Keratinocyte (primary cell): Measurements from ENCODE around the gene DSCAM. TPM values are rescaled to one million over a fixed set of nuclear protein-coding genes. Genes with fewer than 3 reads are reported as not detected.

ENCODE experiments used
- DNase-seq: peaks from one replicate; pipeline ENCODE4 v3.0.0-alpha.2; 2011; ENCODE audit warnings: low read depth, missing footprints, low spot score
- FAIRE-seq: peaks from 2 replicates; lab custom pipeline; 2011; peaks lifted over from hg19 to GRCh38; lab: Jason Lieb, UNC
- H2AFZ ChIP-seq: 2 replicates; pipeline ENCODE4 v1.6.0; 2012; ENCODE audit warnings: low read length, control low read depth, inconsistent platforms; ENCODE audit not compliant: control insufficient read depth
- H3K27ac ChIP-seq: 2 replicates; pipeline ENCODE4 v1.5.1; 2011; ENCODE audit warnings: low read length; ENCODE audit not compliant: control insufficient read depth, insufficient read depth
- H3K27me3 ChIP-seq: 3 replicates; pipeline ENCODE4 v1.6.0; 2011; ENCODE audit warnings: low read length; ENCODE audit not compliant: control insufficient read depth, insufficient read depth; ENCODE audit errors: extremely low read depth
- H3K36me3 ChIP-seq, 2 experiments: 2 replicates in 1 of 2; 3 replicates in 1 of 2; pipeline ENCODE4 v1.5.1; 2011; ENCODE audit warnings: low read length in 2 of 2, mild to moderate bottlenecking in 1 of 2; ENCODE audit not compliant: control insufficient read depth in 2 of 2, insufficient read depth in 2 of 2; ENCODE audit errors: extremely low read depth in 1 of 2
- H3K4me1 ChIP-seq: 3 replicates; pipeline ENCODE4 v1.5.1; 2011; ENCODE audit warnings: low read length; ENCODE audit not compliant: control insufficient read depth, insufficient read depth; ENCODE audit errors: extremely low read depth
- H3K4me2 ChIP-seq: 3 replicates; pipeline ENCODE4 v1.6.0; 2011; ENCODE audit warnings: low read depth, low read length; ENCODE audit not compliant: control insufficient read depth, insufficient read depth; ENCODE audit errors: extremely low read depth
- H3K4me3 ChIP-seq, 3 experiments: fragments of 200-600 bp in 1 of 3; sonication (generic) in 1 of 3; 2 replicates in 2 of 3; 3 replicates in 1 of 3; pipeline ENCODE4 v1.5.1; 2011 to 2016; ENCODE audit warnings: low read length in 3 of 3, mild to moderate bottlenecking in 3 of 3, control low read depth in 2 of 3, inconsistent platforms in 1 of 3, low read depth in 1 of 3, mixed read lengths in 1 of 3, mixed run types in 1 of 3, moderate library complexity in 1 of 3; ENCODE audit not compliant: control insufficient read depth in 2 of 3, insufficient read depth in 2 of 3; ENCODE audit errors: extremely low read depth in 1 of 3
- H3K79me2 ChIP-seq: 2 replicates; pipeline ENCODE4 v1.6.0; 2012; ENCODE audit warnings: low read length; ENCODE audit not compliant: control insufficient read depth, insufficient read depth
- H3K9ac ChIP-seq: 3 replicates; pipeline ENCODE4 v1.6.0; 2011; ENCODE audit warnings: low read length; ENCODE audit not compliant: control insufficient read depth, insufficient read depth; ENCODE audit errors: extremely low read depth
- H3K9me1 ChIP-seq: 3 replicates; pipeline ENCODE4 v1.6.0; 2011; ENCODE audit warnings: low read length; ENCODE audit not compliant: control insufficient read depth, insufficient read depth; ENCODE audit errors: extremely low read depth
- H3K9me3 ChIP-seq: 2 replicates; pipeline ENCODE4 v1.5.1; 2012; ENCODE audit warnings: low read depth, low read length; ENCODE audit not compliant: control insufficient read depth
- H4K20me1 ChIP-seq: 3 replicates; pipeline ENCODE4 v1.6.0; 2011; ENCODE audit warnings: low read length; ENCODE audit not compliant: control insufficient read depth, insufficient read depth; ENCODE audit errors: extremely low read depth
- EZH2 ChIP-seq: IDR thresholded peaks from one replicate; pipeline ENCODE4 v1.6.1; 2012; ENCODE audit warnings: inconsistent platforms, mild to moderate bottlenecking, low read length, moderate library complexity
- dilution Hi-C: fragments of 300-500 bp; cut with MboI; formaldehyde crosslinking; loops from one replicate; pipeline ENCODE4 v1.7.0; 2020; ENCODE audit warnings: low sequenced_read_pairs; ENCODE audit not compliant: extremely low pct_ligation_motif_present
- polyA plus RNA-seq, 5 experiments: library from polyadenylated mRNA; depleted of rRNA in 3 of 5; stranded (reverse) in 3 of 5; stranded (forward) in 1 of 5; unstranded in 1 of 5; fragments of >200 nt; gene quantifications; 1 replicate in 1 of 5; 2 replicates in 3 of 5; 3 replicates in 1 of 5; pipeline versions ENCODE4 v1.2.1 to v1.2.3, GENCODE V29; 2011 to 2012; ENCODE audit warnings: missing spikeins in 2 of 5, low read depth in 1 of 5, low replicate concordance in 1 of 5
- TF ChIP-seq, protein P1 (sequence below), 3 experiments: IDR thresholded peaks in 1 of 3; conservative IDR thresholded peaks in 1 of 3; optimal IDR thresholded peaks in 1 of 3; 2 replicates in 2 of 3; 3 replicates in 1 of 3; pipeline versions ENCODE3 to v1.5.1; 2011; ENCODE audit warnings: low read length in 3 of 3, mild to moderate bottlenecking in 3 of 3, moderate library complexity in 2 of 3, control low read depth in 1 of 3, inconsistent platforms in 1 of 3; ENCODE audit not compliant: insufficient read depth in 2 of 3; ENCODE audit errors: extremely low read depth in 1 of 3

Gene DSCAM
- polyA plus RNA-seq, 1 donor (not counting 4 experiments of a cell fraction or from before 2014, with no cell fraction given): 2.1 TPM

DNA sequence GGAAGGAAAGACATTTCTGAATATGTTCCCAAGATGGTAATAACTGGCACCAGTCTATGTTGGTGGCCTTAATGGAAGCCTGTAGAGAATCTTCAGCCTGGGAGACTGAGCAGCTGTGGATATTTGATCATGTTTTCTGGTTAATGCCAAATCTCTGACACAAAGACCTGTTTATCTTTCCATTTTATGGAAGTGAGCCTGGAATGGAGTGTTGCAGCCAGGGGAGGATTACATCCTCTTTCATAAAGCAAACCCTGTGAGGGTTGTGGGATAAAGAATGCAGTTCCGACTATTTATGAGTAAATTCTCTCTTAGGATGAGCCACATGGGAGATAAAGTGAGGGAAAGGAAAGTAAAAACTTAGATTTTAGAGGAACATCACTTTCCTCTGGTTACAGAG, 835.6 kb downstream of the DSCAM start:
- no peaks in the 10 kb centered on the region for H3K27me3 ChIP-seq
- DNase-seq (no peak), FAIRE-seq (no peak)
- H3K9me1 ChIP-seq: no peaks in the 10 kb centered on the region
- H3K4me3 ChIP-seq: no peak overlapping the region
- no peaks in the 10 kb centered on the region for H3K79me2 ChIP-seq
- H3K36me3 ChIP-seq: no peaks in the 10 kb centered on the region
- TF ChIP-seq, protein P1, sequence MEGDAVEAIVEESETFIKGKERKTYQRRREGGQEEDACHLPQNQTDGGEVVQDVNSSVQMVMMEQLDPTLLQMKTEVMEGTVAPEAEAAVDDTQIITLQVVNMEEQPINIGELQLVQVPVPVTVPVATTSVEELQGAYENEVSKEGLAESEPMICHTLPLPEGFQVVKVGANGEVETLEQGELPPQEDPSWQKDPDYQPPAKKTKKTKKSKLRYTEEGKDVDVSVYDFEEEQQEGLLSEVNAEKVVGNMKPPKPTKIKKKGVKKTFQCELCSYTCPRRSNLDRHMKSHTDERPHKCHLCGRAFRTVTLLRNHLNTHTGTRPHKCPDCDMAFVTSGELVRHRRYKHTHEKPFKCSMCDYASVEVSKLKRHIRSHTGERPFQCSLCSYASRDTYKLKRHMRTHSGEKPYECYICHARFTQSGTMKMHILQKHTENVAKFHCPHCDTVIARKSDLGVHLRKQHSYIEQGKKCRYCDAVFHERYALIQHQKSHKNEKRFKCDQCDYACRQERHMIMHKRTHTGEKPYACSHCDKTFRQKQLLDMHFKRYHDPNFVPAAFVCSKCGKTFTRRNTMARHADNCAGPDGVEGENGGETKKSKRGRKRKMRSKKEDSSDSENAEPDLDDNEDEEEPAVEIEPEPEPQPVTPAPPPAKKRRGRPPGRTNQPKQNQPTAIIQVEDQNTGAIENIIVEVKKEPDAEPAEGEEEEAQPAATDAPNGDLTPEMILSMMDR (optimal IDR thresholded peaks at IDR 0.05 in 1 of 3, IDR thresholded peaks at IDR 0.05 in 1 of 3, conservative IDR thresholded peaks at IDR 0.05 in 1 of 3; ENCODE audit: extremely low read depth in 1 of 3, insufficient read depth in 2 of 3, low read length in 3 of 3): no peak
- no peak for TF ChIP-seq EZH2
- H3K9ac ChIP-seq: no peak overlapping the region
- no peak overlapping the region for H2AFZ ChIP-seq
- no peaks in the 10 kb centered on the region for H4K20me1 ChIP-seq
- H3K9me3 ChIP-seq: peaks cover 9% of the 10 kb centered on the region
- dilution Hi-C loops: no loop called here
- H3K27ac ChIP-seq: no peak overlapping the region
- no peak overlapping the region for H3K4me2 ChIP-seq
- H3K4me1 ChIP-seq: no peaks in the 10 kb centered on the region

GRCh38 chr21:40002978-40003377, 844.0 kb downstream of the DSCAM start:
- Histone ChIP-seq H3K9me3 (peaks cover 4% of the 10 kb centered on the region), H4K20me1 (no peaks in the 10 kb centered on the region), H3K79me2 (no peaks in the 10 kb centered on the region), H3K36me3 (no peaks in the 10 kb centered on the region), H3K27ac (no peak overlapping the region), H3K9me1 (no peaks in the 10 kb centered on the region), H3K9ac (no peak overlapping the region), H3K27me3 (no peaks in the 10 kb centered on the region), H2AFZ (no peak overlapping the region), H3K4me3 (no peak overlapping the region), H3K4me1 (no peaks in the 10 kb centered on the region), H3K4me2 (no peak overlapping the region)
- dilution Hi-C loops: no loop called here
- DNase-seq (no peak), FAIRE-seq (no peak)
- no peak for TF ChIP-seq EZH2
- TF ChIP-seq, protein P1 (optimal IDR thresholded peaks at IDR 0.05 in 1 of 3, IDR thresholded peaks at IDR 0.05 in 1 of 3, conservative IDR thresholded peaks at IDR 0.05 in 1 of 3; ENCODE audit: extremely low read depth in 1 of 3, insufficient read depth in 2 of 3, low read length in 3 of 3): no peak
